Melanocyte of skin (primary cell): ENCODE measurements around the gene SDF4. TPM values are rescaled to one million over a fixed set of nuclear protein-coding genes. Genes with fewer than 3 reads are reported as not detected.

ENCODE experiments used
- small RNA-seq, 2 donors: library from RNA; depleted of rRNA; stranded (forward); fragments of <200 nt; gene quantifications; one replicate each; pipeline ENCODE3, GENCODE V24; 2012
- total RNA-seq, 2 donors: library from RNA; depleted of rRNA; stranded (reverse); fragments of >200 nt; gene quantifications; 2 replicates each; pipeline ENCODE4 v1.2.3, GENCODE V29; 2012

SDF4 gene, protein sequence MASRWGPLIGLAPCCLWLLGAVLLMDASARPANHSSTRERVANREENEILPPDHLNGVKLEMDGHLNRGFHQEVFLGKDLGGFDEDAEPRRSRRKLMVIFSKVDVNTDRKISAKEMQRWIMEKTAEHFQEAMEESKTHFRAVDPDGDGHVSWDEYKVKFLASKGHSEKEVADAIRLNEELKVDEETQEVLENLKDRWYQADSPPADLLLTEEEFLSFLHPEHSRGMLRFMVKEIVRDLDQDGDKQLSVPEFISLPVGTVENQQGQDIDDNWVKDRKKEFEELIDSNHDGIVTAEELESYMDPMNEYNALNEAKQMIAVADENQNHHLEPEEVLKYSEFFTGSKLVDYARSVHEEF
- 10 to 100 TPM; 79.5 to 88.9 TPM for total RNA-seq

GRCh38 chr1:1231400-1232207 is at the start of gene SDF4:
SDF4 (minus strand) TSS chr1:1232001; CDS start chr1:1228772, 3,229 bp downstream.

DNA sequence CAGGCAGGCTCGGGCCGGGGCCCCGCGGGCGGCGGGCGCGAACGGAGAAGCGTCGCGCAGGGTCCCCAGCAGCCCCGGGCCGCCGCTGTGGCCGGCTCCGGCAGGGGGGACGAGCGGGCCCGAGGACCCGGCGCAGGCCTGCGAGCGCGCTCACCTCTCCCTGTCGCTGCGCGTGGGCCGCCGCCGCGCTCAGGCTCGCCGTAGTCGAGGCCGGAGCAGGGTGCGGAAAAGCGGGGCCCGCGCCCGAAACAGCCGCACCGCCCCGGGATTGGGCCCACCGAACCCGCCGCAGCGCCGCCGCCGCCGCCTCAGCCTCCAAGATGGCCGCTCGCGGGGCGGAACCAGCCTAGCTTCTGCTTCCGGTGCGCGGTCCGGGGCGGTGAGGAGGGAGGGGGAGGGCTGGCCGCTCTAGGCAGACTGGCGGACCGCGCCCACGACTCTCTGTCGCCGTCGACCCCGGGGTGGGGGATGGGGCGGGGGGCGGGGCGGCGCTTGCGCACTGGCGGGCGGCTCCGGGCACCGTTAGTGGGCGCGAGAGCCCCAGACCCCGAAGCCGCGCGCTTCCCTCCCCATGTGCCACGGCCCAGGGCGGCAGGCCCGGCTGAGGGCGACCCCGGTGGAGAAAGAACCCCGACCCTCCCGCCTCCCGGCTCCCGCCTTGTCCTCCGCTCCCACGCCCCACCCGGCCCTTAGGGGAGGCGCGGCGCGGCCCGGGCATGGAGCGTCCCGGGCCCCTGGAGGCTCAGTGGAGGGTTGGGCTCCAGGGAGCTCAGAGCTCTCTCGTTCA is 41.9 kb upstream of the SDF4 start, which contains the start of gene UBE2J2:
UBE2J2 (minus strand) TSS at position 343 of the 787 bp plus-strand sequence. CDS start 5,862 bp downstream, outside the sequence.

GRCh38 chr1:1246577-1247340 is 15.0 kb upstream of the SDF4 start, which contains the start of gene C1QTNF12:
C1QTNF12 (minus strand) TSS chr1:1246722; CDS start chr1:1246690, 32 bp downstream.

DNA sequence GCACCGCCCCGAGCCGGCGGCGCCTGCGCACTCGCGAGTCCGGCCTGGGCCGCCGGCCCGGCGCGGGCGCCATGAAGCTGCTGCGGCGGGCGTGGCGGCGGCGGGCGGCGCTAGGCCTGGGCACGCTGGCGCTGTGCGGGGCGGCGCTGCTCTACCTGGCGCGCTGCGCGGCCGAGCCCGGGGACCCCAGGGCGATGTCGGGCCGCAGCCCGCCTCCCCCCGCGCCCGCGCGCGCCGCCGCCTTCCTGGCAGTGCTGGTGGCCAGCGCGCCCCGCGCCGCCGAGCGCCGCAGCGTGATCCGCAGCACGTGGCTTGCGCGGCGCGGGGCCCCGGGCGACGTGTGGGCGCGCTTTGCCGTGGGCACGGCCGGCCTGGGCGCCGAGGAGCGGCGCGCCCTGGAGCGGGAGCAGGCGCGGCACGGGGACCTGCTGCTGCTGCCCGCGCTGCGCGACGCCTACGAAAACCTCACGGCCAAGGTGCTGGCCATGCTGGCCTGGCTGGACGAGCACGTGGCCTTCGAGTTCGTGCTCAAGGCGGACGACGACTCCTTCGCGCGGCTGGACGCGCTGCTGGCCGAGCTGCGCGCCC is 501 bp upstream of the SDF4 start, which contains the start of gene B3GALT6:
B3GALT6 (plus strand) TSS at position 30 of the 588 bp plus-strand sequence; CDS start at position 72, 42 bp downstream.

GRCh38 chr1:1213345-1214265 is 18.2 kb downstream of the SDF4 start, which contains the start of gene TNFRSF4:
TNFRSF4 (minus strand) TSS chr1:1214153; CDS start chr1:1214127, 26 bp downstream.

DNA sequence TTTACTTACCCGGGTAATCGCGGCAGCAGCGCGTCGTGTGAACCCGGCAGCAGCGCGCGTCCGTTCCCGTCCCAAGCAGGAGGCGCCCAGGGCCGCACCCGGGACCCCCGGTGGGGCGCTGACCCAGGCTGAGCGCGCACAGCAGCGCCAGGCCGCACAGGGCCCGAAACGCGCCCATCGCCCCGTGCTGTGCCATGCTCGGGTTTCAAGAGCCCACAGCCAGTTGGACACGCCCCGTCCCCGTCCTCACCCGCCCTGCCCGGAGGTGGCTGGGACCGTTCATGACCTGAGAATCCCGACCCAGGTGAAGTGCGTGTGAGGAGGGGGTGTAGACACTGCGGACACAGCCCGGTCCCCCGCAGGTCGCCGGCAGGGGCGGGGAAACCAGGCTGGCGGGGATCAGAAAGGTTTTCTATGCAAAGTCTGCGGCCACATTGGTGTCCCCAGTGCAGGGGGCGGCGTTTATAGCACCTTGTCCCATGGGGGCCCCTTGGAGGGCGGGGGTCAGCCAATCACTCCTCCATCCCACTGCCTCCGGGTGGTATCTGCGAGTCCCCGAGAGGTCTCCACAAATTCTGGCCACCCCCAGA is 25.3 kb downstream of the SDF4 start, which contains the start of gene TNFRSF18:
TNFRSF18 (minus strand) TSS at position 217 of the 590 bp plus-strand sequence; CDS start at position 196, 21 bp downstream.

GRCh38 chr1:1173793-1174415 is 57.9 kb downstream of the SDF4 start, which contains the start of gene TTLL10:
TTLL10 (plus strand) TSS chr1:1173880; CDS start chr1:1179216, 5,336 bp downstream.

Small RNAs within 50 kb of the gene (small RNA-seq; reads per million reads assigned to genes)
- 1.7 to 2.1 reads per million in 2 donors for gene MIR200A
- gene MIR200B: 1.7 to 2.6 reads per million in 2 donors
- gene MIR429: 0.23 to 0.77 reads per million in 2 donors

Other genes starting within 250 kb of the SDF4 start
- gene PERM1, start 249.9 kb downstream of the SDF4 start, total RNA-seq: not detected
- gene HES4, start 231.9 kb downstream of the SDF4 start, total RNA-seq: 10 to 100 TPM; 32.0 to 57.1 TPM
- 1,000 to 10,000 TPM; 2,813 to 2,877 TPM for gene ISG15, start 218.5 kb downstream of the SDF4 start, total RNA-seq
- gene AGRN, start 211.9 kb downstream of the SDF4 start, total RNA-seq: 100 to 1,000 TPM in 1 of 2 donors, 10 to 100 TPM in 1; 80.3 to 113 TPM
- gene RNF223, start 157.7 kb downstream of the SDF4 start, total RNA-seq: not detected
- gene C1orf159, start 115.9 kb downstream of the SDF4 start, total RNA-seq: 10 to 100 TPM in 1 of 2 donors, 1 to 10 TPM in 1; 8.6 to 12.0 TPM
- not detected for gene TTLL10, start 58.1 kb downstream of the SDF4 start, total RNA-seq
- under 1 TPM in 1 of 2 donors, not detected in 1; 0.34 TPM for gene TNFRSF18, start 25.4 kb downstream of the SDF4 start, total RNA-seq
- not detected for gene TNFRSF4, start 17.8 kb downstream of the SDF4 start, total RNA-seq
- 10 to 100 TPM; 19.0 to 26.5 TPM for gene B3GALT6, start 236 bp upstream of the SDF4 start, total RNA-seq
- not detected for gene C1QTNF12, start 14.7 kb upstream of the SDF4 start, total RNA-seq
- gene UBE2J2, start 41.9 kb upstream of the SDF4 start, total RNA-seq: 10 to 100 TPM; 28.9 to 32.6 TPM
- under 1 TPM; 0.67 to 0.69 TPM for gene SCNN1D, start 48.4 kb upstream of the SDF4 start, total RNA-seq
- 10 to 100 TPM; 21.3 to 42.0 TPM for gene ACAP3, start 75.9 kb upstream of the SDF4 start, total RNA-seq
- 10 to 100 TPM; 15.8 to 23.6 TPM for gene PUSL1, start 76.6 kb upstream of the SDF4 start, total RNA-seq
- 100 to 1,000 TPM in 1 of 2 donors, 10 to 100 TPM in 1; 57.5 to 102 TPM for gene INTS11, start 92.7 kb upstream of the SDF4 start, total RNA-seq
- gene CPTP, start 92.8 kb upstream of the SDF4 start, total RNA-seq: 10 to 100 TPM; 20.0 to 23.0 TPM
- under 1 TPM in 1 of 2 donors, not detected in 1; 0.33 TPM for gene TAS1R3, start 99.3 kb upstream of the SDF4 start, total RNA-seq
- gene DVL1, start 117.4 kb upstream of the SDF4 start, total RNA-seq: 10 to 100 TPM; 44.4 to 60.6 TPM
- under 1 TPM in 1 of 2 donors, not detected in 1; 0.33 TPM for gene MXRA8, start 126.6 kb upstream of the SDF4 start, total RNA-seq
- gene AURKAIP1, start 143.2 kb upstream of the SDF4 start, total RNA-seq: 100 to 1,000 TPM; 117 to 140 TPM
- 10 to 100 TPM; 63.9 to 72.3 TPM for gene CCNL2, start 167.3 kb upstream of the SDF4 start, total RNA-seq
- gene MRPL20, start 175.3 kb upstream of the SDF4 start, total RNA-seq: 100 to 1,000 TPM in 1 of 2 donors, 10 to 100 TPM in 1; 57.5 to 103 TPM
- gene ANKRD65, start 189.3 kb upstream of the SDF4 start, total RNA-seq: under 1 TPM in 1 of 2 donors, not detected in 1; under 0.01 TPM
- gene VWA1, start 203.7 kb upstream of the SDF4 start, total RNA-seq: 1 to 10 TPM; 2.4 to 4.3 TPM
- not detected for gene ATAD3C, start 217.7 kb upstream of the SDF4 start, total RNA-seq
- 10 to 100 TPM; 22.4 to 33.6 TPM for gene ATAD3B, start 239.8 kb upstream of the SDF4 start, total RNA-seq